ENCODE measurements around the gene CLRN2.

The CLRN2 gene

GRCh38 chr4:17546678-17547077 is 31.7 kb downstream of the CLRN2 start:
- Mint-ChIP-seq H3K4me1 (peaks cover 6% of the 10 kb centered on the region), H3K4me3 (no peak overlapping the region), H3K9me3 (peaks cover 7% of the 10 kb centered on the region), H3K36me3 (ENCODE audit: low read depth) (no peaks in the 10 kb centered on the region), H3K27ac (no peak overlapping the region), H3K27me3 (ENCODE audit: low read depth, poor library complexity) (peaks cover 33% of the 10 kb centered on the region)
- DNase-seq, result no peak
- TF ChIP-seq CTCF (IDR thresholded peaks at IDR 0.05), result no peak

- Mint-ChIP-seq H3K27ac (no peak overlapping the region), H3K4me1 (peaks cover 6% of the 10 kb centered on the region), H3K9me3 (no peaks in the 10 kb centered on the region), H3K27me3 (ENCODE audit: low read depth, poor library complexity) (peaks cover 38% of the 10 kb centered on the region), H3K4me3 (no peak overlapping the region), H3K36me3 (ENCODE audit: low read depth) (no peaks in the 10 kb centered on the region)
- no peak for DNase-seq
- no peak for TF ChIP-seq CTCF (IDR thresholded peaks at IDR 0.05)
Measured at GRCh38 chr4:17550549-17550948, 35.6 kb downstream of the CLRN2 start.

GRCh38 chr4:17552427-17552826 is 37.5 kb downstream of the CLRN2 start:
- no peak for DNase-seq
- H3K36me3 Mint-ChIP-seq (ENCODE audit: low read depth), result no peaks in the 10 kb centered on the region
- H3K4me1 Mint-ChIP-seq, result no peaks in the 10 kb centered on the region
- H3K27ac Mint-ChIP-seq, result no peak overlapping the region
- no peak overlapping the region for H3K4me3 Mint-ChIP-seq
- H3K9me3 Mint-ChIP-seq, result no peaks in the 10 kb centered on the region
- no peak for TF ChIP-seq CTCF (IDR thresholded peaks at IDR 0.05)
- H3K27me3 Mint-ChIP-seq (ENCODE audit: low read depth, poor library complexity), result peaks cover 36% of the 10 kb centered on the region

- Mint-ChIP-seq H3K4me3 (no peak overlapping the region), H3K36me3 (ENCODE audit: low read depth) (no peaks in the 10 kb centered on the region), H3K27ac (no peak overlapping the region), H3K9me3 (no peaks in the 10 kb centered on the region), H3K4me1 (no peaks in the 10 kb centered on the region), H3K27me3 (ENCODE audit: low read depth, poor library complexity) (peaks cover 30% of the 10 kb centered on the region)
- TF ChIP-seq CTCF (IDR thresholded peaks at IDR 0.05), result no peak
- DNase-seq, result no peak
Measured at GRCh38 chr4:17554568-17554967, 39.6 kb downstream of the CLRN2 start.

GRCh38 chr4:17556498-17556897 is 41.5 kb downstream of the CLRN2 start:
- no peaks in the 10 kb centered on the region for H3K9me3 Mint-ChIP-seq
- DNase-seq, result no peak
- H3K4me3 Mint-ChIP-seq, result no peak overlapping the region
- no peaks in the 10 kb centered on the region for H3K36me3 Mint-ChIP-seq (ENCODE audit: low read depth)
- no peaks in the 10 kb centered on the region for H3K4me1 Mint-ChIP-seq
- peaks cover 34% of the 10 kb centered on the region for H3K27me3 Mint-ChIP-seq (ENCODE audit: low read depth, poor library complexity)
- no peak for TF ChIP-seq CTCF (IDR thresholded peaks at IDR 0.05)
- H3K27ac Mint-ChIP-seq, result no peak overlapping the region

- no peak for DNase-seq
- Mint-ChIP-seq H3K27me3 (ENCODE audit: low read depth, poor library complexity) (peaks cover 32% of the 10 kb centered on the region), H3K4me3 (no peak overlapping the region), H3K36me3 (ENCODE audit: low read depth) (no peaks in the 10 kb centered on the region), H3K4me1 (no peaks in the 10 kb centered on the region), H3K27ac (no peak overlapping the region), H3K9me3 (no peaks in the 10 kb centered on the region)
- no peak for TF ChIP-seq CTCF (IDR thresholded peaks at IDR 0.05)
Measured at GRCh38 chr4:17557880-17558279, 42.9 kb downstream of the CLRN2 start.
